HEK293 (cell line): Measurements from ENCODE around the gene MVB12A.

Experiments used
- CTCF ChIA-PET: fragments of 350-600 bp; formaldehyde crosslinking; extraction: SDS; loops from one replicate; lab custom pipeline; 2021; ENCODE audit warnings: antibody characterized with exemption; lab: Yijun Ruan, JAX
- POLR2A ChIA-PET: fragments of 300-600 bp; formaldehyde crosslinking; extraction: SDS; loops from one replicate; lab custom pipeline; 2020; ENCODE audit warnings: antibody characterized with exemption, inconsistent platforms; lab: Yijun Ruan, JAX
- H3K27ac ChIP-seq: fragments of 200-500 bp; sonication (Bioruptor generic); 2 replicates; pipeline ENCODE4 v1.5.1; 2014; ENCODE audit warnings: low read depth, low read length, control low read depth, inconsistent platforms; ENCODE audit errors: extremely low read depth
- H3K36me3 ChIP-seq, 2 experiments: fragments of 200-500 bp in 1 of 2; sonication (Bioruptor generic) in 1 of 2; 1 replicate in 1 of 2; 2 replicates in 1 of 2; pipeline ENCODE4 v1.5.1; 2014 to 2017; ENCODE audit warnings: inconsistent platforms in 2 of 2, low read length in 2 of 2; ENCODE audit not compliant: control insufficient read depth in 2 of 2, insufficient read depth in 1 of 2
- H3K4me1 ChIP-seq: fragments of 200-500 bp; sonication (Bioruptor generic); 2 replicates; pipeline ENCODE4 v1.5.1; 2014; ENCODE audit warnings: mild to moderate bottlenecking, low read length, inconsistent platforms; ENCODE audit not compliant: control insufficient read depth, insufficient read depth
- H3K4me3 ChIP-seq: 2 replicates; pipeline ENCODE4 v1.5.1; 2011; ENCODE audit warnings: low read depth, mild to moderate bottlenecking, control low read depth, low read length, moderate library complexity
- H3K9me3 ChIP-seq: fragments of 200-500 bp; sonication (Bioruptor generic); 2 replicates; pipeline ENCODE4 v1.5.1; 2014; ENCODE audit warnings: low read depth, low read length, inconsistent platforms; ENCODE audit not compliant: control insufficient read depth, insufficient read depth
- CTCF ChIP-seq: fragments of 450-650 bp; formaldehyde crosslinking; IDR thresholded peaks from 2 replicates; pipeline ENCODE4 v1.5.1; 2016; ENCODE audit warnings: missing biosample characterization, missing genetic modification characterization
- EGR2 ChIP-seq: fragments of 450-650 bp; formaldehyde crosslinking; IDR thresholded peaks from 2 replicates; pipeline ENCODE4 v1.5.1; 2016; ENCODE audit warnings: low read depth, missing biosample characterization, missing genetic modification characterization
- GFI1B ChIP-seq: fragments of 450-650 bp; formaldehyde crosslinking; IDR thresholded peaks from 2 replicates; pipeline ENCODE4 v1.5.1; 2016; ENCODE audit warnings: missing biosample characterization, missing genetic modification characterization
- GLIS1 ChIP-seq: fragments of 450-650 bp; formaldehyde crosslinking; IDR thresholded peaks from 2 replicates; pipeline ENCODE4 v1.5.1; 2016; ENCODE audit warnings: missing biosample characterization, missing genetic modification characterization
- PRDM2 ChIP-seq: fragments of 450-650 bp; formaldehyde crosslinking; IDR thresholded peaks from 2 replicates; pipeline ENCODE4 v1.5.1; 2016; ENCODE audit warnings: missing biosample characterization, missing genetic modification characterization, borderline replicate concordance
- REST ChIP-seq: fragments of 450-650 bp; formaldehyde crosslinking; IDR thresholded peaks from 2 replicates; pipeline ENCODE4 v1.5.1; 2016; ENCODE audit warnings: missing biosample characterization, missing genetic modification characterization
- TCF7L2 ChIP-seq: IDR thresholded peaks from 2 replicates; pipeline ENCODE4 v1.6.1; 2011; ENCODE audit warnings: low read depth, mild to moderate bottlenecking, inconsistent platforms, low read length, moderate library complexity, borderline replicate concordance
- YY1 ChIP-seq: fragments of 450-650 bp; formaldehyde crosslinking; IDR thresholded peaks from 2 replicates; pipeline ENCODE4 v1.5.1; 2018; ENCODE audit warnings: missing biosample characterization, missing genetic modification characterization
- ZBTB20 ChIP-seq: fragments of 450-650 bp; formaldehyde crosslinking; IDR thresholded peaks from 2 replicates; pipeline ENCODE4 v1.5.1; 2016; ENCODE audit warnings: missing biosample characterization, missing genetic modification characterization
- ZBTB48 ChIP-seq: fragments of 450-650 bp; formaldehyde crosslinking; IDR thresholded peaks from 2 replicates; pipeline ENCODE4 v1.5.1; 2016; ENCODE audit warnings: missing biosample characterization, missing genetic modification characterization
- ZFHX2 ChIP-seq: fragments of 450-650 bp; formaldehyde crosslinking; conservative IDR thresholded peaks from 2 replicates; pipeline ENCODE4 v1.5.1; 2016; ENCODE audit warnings: missing biosample characterization, missing genetic modification characterization
- ZIC2 ChIP-seq: fragments of 450-650 bp; formaldehyde crosslinking; IDR thresholded peaks from 2 replicates; pipeline ENCODE4 v1.5.1; 2016; ENCODE audit warnings: missing biosample characterization, missing genetic modification characterization
- ZNF155 ChIP-seq: fragments of 450-650 bp; formaldehyde crosslinking; IDR thresholded peaks from 2 replicates; pipeline ENCODE4 v1.5.1; 2016; ENCODE audit warnings: missing biosample characterization, missing genetic modification characterization
- ZNF211 ChIP-seq: fragments of 450-650 bp; formaldehyde crosslinking; IDR thresholded peaks from 2 replicates; pipeline ENCODE4 v1.5.1; 2016; ENCODE audit warnings: low read depth, missing biosample characterization, missing genetic modification characterization
- ZNF214 ChIP-seq: fragments of 450-650 bp; formaldehyde crosslinking; IDR thresholded peaks from 2 replicates; pipeline ENCODE4 v1.5.1; 2017; ENCODE audit warnings: missing biosample characterization, mild to moderate bottlenecking, missing genetic modification characterization, borderline replicate concordance
- ZNF341 ChIP-seq: fragments of 450-650 bp; formaldehyde crosslinking; IDR thresholded peaks from 2 replicates; pipeline ENCODE4; 2016; ENCODE audit warnings: low read depth, missing biosample characterization, missing genetic modification characterization
- ZNF366 ChIP-seq: fragments of 450-650 bp; formaldehyde crosslinking; conservative IDR thresholded peaks from 2 replicates; pipeline ENCODE4 v1.5.1; 2016; ENCODE audit warnings: missing biosample characterization, missing genetic modification characterization
- ZNF394 ChIP-seq: fragments of 450-650 bp; formaldehyde crosslinking; IDR thresholded peaks from 2 replicates; pipeline ENCODE4 v1.5.1; 2016; ENCODE audit warnings: missing biosample characterization, missing genetic modification characterization, mild to moderate bottlenecking, moderate library complexity, borderline replicate concordance
- ZNF530 ChIP-seq: fragments of 450-650 bp; formaldehyde crosslinking; IDR thresholded peaks from 2 replicates; pipeline ENCODE4 v1.5.1; 2016; ENCODE audit warnings: low read depth, missing biosample characterization, missing genetic modification characterization
- ZNF629 ChIP-seq: fragments of 450-650 bp; formaldehyde crosslinking; IDR thresholded peaks from 2 replicates; pipeline ENCODE4 v1.5.1; 2017; ENCODE audit warnings: missing biosample characterization, missing genetic modification characterization
- ZNF768 ChIP-seq: fragments of 450-650 bp; formaldehyde crosslinking; IDR thresholded peaks from 2 replicates; pipeline ENCODE4 v1.5.1; 2018; ENCODE audit warnings: missing biosample characterization, mild to moderate bottlenecking, missing genetic modification characterization
- ZSCAN18 ChIP-seq: fragments of 450-650 bp; formaldehyde crosslinking; IDR thresholded peaks from 2 replicates; pipeline ENCODE4 v1.5.1; 2016; ENCODE audit warnings: missing biosample characterization, missing genetic modification characterization

Gene MVB12A

GRCh38 chr19:17451820-17452219 is 32.0 kb downstream of the MVB12A start:
- POLR2A ChIA-PET: interaction anchor here (0.6 kb wide), 1 partner anchor 865 kb away, joined by 4 read pairs; no protein-coding TSS in a partner anchor
- TF ChIP-seq ZNF768 (tag by site-specific recombination) (peak; percentile 80), CTCF (tag by site-specific recombination) (no peak)
- TF ChIP-seq, all 188 proteins: peak for 1
- no peak overlapping the region for H3K27ac ChIP-seq
- H3K9me3 ChIP-seq: no peaks in the 10 kb centered on the region
- CTCF ChIA-PET: interaction anchor here (1.4 to 2.0 kb wide), 4 partner anchors 10 to 315 kb away, joined by 4 to 9 read pairs (median 6); no protein-coding TSS in a partner anchor
- no peak overlapping the region for H3K4me3 ChIP-seq
- H3K4me1 ChIP-seq: no peaks in the 10 kb centered on the region
- no peaks in the 10 kb centered on the region for H3K36me3 ChIP-seq

- POLR2A ChIA-PET: no interaction called here
- H3K4me1 ChIP-seq: no peaks in the 10 kb centered on the region
- H3K4me3 ChIP-seq: no peak overlapping the region
- CTCF ChIA-PET: interaction anchor here (0.5 to 1.9 kb wide), 9 partner anchors 10 to 533 kb away, joined by 3 to 11 read pairs (median 3); no protein-coding TSS in a partner anchor
- H3K27ac ChIP-seq: no peak overlapping the region
- no peaks in the 10 kb centered on the region for H3K9me3 ChIP-seq
- H3K36me3 ChIP-seq: no peaks in the 10 kb centered on the region
- TF ChIP-seq ZBTB48 (tag by site-specific recombination) (no peak), ZNF629 (tag by site-specific recombination) (no peak), EGR2 (tag by site-specific recombination) (0 out of 2 replicates have a peak, but pooled peaks have one; percentile 25), PRDM2 (tag by site-specific recombination) (no peak), ZNF341 (tag by site-specific recombination) (peak; percentile 62), YY1 (tag by site-specific recombination) (no peak), ZNF394 (no peak), ZIC2 (peak; percentile 24; the same call in 1 of the 2 replicates), ZNF530 (tag by site-specific recombination) (no peak), ZNF366 (tag by site-specific recombination) (no peak), ZNF211 (tag by site-specific recombination) (no peak), ZFHX2 (tag by site-specific recombination) (no peak), ZNF155 (tag by site-specific recombination) (no peak), ZSCAN18 (tag by site-specific recombination) (no peak), TCF7L2 (no peak), ZNF214 (tag by site-specific recombination) (no peak), REST (no peak), ZBTB20 (tag by site-specific recombination) (no peak), GFI1B (tag by site-specific recombination) (no peak), GLIS1 (peak; percentile 62)
Observed at GRCh38 chr19:17454576-17455071, 34.8 kb downstream of the MVB12A start.
